SK-N-SH (cell line): Measurements from ENCODE around the gene DYNC2H1.

ENCODE experiments used
- CHD2 ChIP-seq: fragments of 150-350 bp; IDR thresholded peaks from 2 replicates; pipeline ENCODE4 v1.6.1; 2018; ENCODE audit warnings: low read length; ENCODE audit not compliant: partially characterized antibody
- CTCF ChIP-seq: fragments of 200-600 bp; sonication (generic); IDR thresholded peaks from 2 replicates; pipeline ENCODE4 v1.6.1; 2017; ENCODE audit warnings: antibody characterized with exemption, mild to moderate bottlenecking, moderate library complexity
- EP300 ChIP-seq, 2 experiments: IDR thresholded peaks; 2 replicates each; pipeline versions ENCODE4 v1.4.0 to v1.6.1; 2012; ENCODE audit warnings: borderline replicate concordance in 1 of 2, low read depth in 1 of 2, low read length in 1 of 2
- GABPA ChIP-seq: IDR thresholded peaks from 2 replicates; pipeline ENCODE4 v1.4.0; 2012; ENCODE audit warnings: low read depth, mild to moderate bottlenecking
- MAX ChIP-seq: IDR thresholded peaks from 2 replicates; pipeline ENCODE4 v1.4.0; 2012; ENCODE audit warnings: low read depth
- NRF1 ChIP-seq: IDR thresholded peaks from 2 replicates; pipeline ENCODE4 v1.6.1; 2012; ENCODE audit warnings: low read depth, mild to moderate bottlenecking, low read length
- POLR2AphosphoS5 ChIP-seq: IDR thresholded peaks from 2 replicates; pipeline ENCODE4 v1.6.1; 2012; ENCODE audit warnings: low read depth, low read length
- RAD21 ChIP-seq: IDR thresholded peaks from 2 replicates; pipeline ENCODE4 v1.6.1; 2012; ENCODE audit warnings: mild to moderate bottlenecking, low read length
- REST ChIP-seq: IDR thresholded peaks from 2 replicates; pipeline ENCODE4 v1.6.1; 2012; ENCODE audit warnings: mild to moderate bottlenecking, low read depth, low read length, moderate library complexity
- RFX5 ChIP-seq: IDR thresholded peaks from 2 replicates; pipeline ENCODE4 v1.6.1; 2012; ENCODE audit warnings: mild to moderate bottlenecking, improper control_type of control experiment, low read length
- SIN3A ChIP-seq: IDR thresholded peaks from 2 replicates; pipeline ENCODE4 v1.6.1; 2012; ENCODE audit warnings: low read depth, mild to moderate bottlenecking, low read length, moderate library complexity, borderline replicate concordance
- TAF1 ChIP-seq: IDR thresholded peaks from 2 replicates; pipeline ENCODE4 v1.6.1; 2012; ENCODE audit warnings: low read depth, mild to moderate bottlenecking, low read length, moderate library complexity, borderline replicate concordance
- TEAD4 ChIP-seq: IDR thresholded peaks from 2 replicates; pipeline ENCODE4 v1.4.0; 2012; ENCODE audit warnings: mild to moderate bottlenecking, borderline replicate concordance; ENCODE audit not compliant: insufficient read depth
- YY1 ChIP-seq: IDR thresholded peaks from 2 replicates; pipeline ENCODE4 v1.4.0; 2012; ENCODE audit warnings: low read depth, mild to moderate bottlenecking

GRCh38 chr11:103499710-103500340 is 390.6 kb downstream of the DYNC2H1 start:
- TF ChIP-seq CTCF: no peak
- no peak for TF ChIP-seq RFX5
- TF ChIP-seq REST: no peak
- no peak for TF ChIP-seq GABPA
- TF ChIP-seq TAF1: no peak
- TF ChIP-seq CHD2: no peak
- no peak for TF ChIP-seq SIN3A
- no peak for TF ChIP-seq TEAD4
- no peak for TF ChIP-seq EP300 (IDR thresholded peaks at IDR 0.05; ENCODE audit: borderline replicate concordance in 1 of 2, low read depth in 1 of 2, low read length in 1 of 2)
- TF ChIP-seq MAX: no peak
- TF ChIP-seq POLR2AphosphoS5: no peak
- no peak for TF ChIP-seq YY1
- TF ChIP-seq RAD21: no peak
- TF ChIP-seq NRF1: no peak
